ENCODE data around the gene DOK5. TPM values are rescaled to one million over a fixed set of nuclear protein-coding genes. Genes with fewer than 3 reads are reported as not detected.

DOK5 gene
- total RNA-seq, 2 donors from 2014 or later, result 4.6 to 6.7 TPM

- H3K27ac ChIP-seq (ENCODE audit: low read depth, low read length), result no peak overlapping the region
- peaks cover 3% of the 10 kb centered on the region for H3K4me1 ChIP-seq (ENCODE audit: control insufficient read depth, insufficient read depth, low read length)
- Mint-ChIP-seq H3K27me3 (ENCODE audit: insufficient read depth) (no peaks in the 10 kb centered on the region), H3K9me3 (no peaks in the 10 kb centered on the region), H3K36me3 (ENCODE audit: low read depth) (no peaks in the 10 kb centered on the region), H3K4me1 (peaks cover 5% of the 10 kb centered on the region), H3K4me3 (no peak overlapping the region), H3K27ac (no peak overlapping the region)
- TF ChIP-seq, protein P1, sequence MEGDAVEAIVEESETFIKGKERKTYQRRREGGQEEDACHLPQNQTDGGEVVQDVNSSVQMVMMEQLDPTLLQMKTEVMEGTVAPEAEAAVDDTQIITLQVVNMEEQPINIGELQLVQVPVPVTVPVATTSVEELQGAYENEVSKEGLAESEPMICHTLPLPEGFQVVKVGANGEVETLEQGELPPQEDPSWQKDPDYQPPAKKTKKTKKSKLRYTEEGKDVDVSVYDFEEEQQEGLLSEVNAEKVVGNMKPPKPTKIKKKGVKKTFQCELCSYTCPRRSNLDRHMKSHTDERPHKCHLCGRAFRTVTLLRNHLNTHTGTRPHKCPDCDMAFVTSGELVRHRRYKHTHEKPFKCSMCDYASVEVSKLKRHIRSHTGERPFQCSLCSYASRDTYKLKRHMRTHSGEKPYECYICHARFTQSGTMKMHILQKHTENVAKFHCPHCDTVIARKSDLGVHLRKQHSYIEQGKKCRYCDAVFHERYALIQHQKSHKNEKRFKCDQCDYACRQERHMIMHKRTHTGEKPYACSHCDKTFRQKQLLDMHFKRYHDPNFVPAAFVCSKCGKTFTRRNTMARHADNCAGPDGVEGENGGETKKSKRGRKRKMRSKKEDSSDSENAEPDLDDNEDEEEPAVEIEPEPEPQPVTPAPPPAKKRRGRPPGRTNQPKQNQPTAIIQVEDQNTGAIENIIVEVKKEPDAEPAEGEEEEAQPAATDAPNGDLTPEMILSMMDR (conservative IDR thresholded peaks at IDR 0.05), result no peak
- 87 to 89% methylated on average over 5 to 9 of the region's 9 CpGs for WGBS, 2 experiments (ENCODE audit: insufficient coverage in 1 of 2, insufficient read length in 1 of 2)
- no peaks in the 10 kb centered on the region for H3K9me3 ChIP-seq (ENCODE audit: control insufficient read depth, low read length)
- H3K27me3 ChIP-seq (ENCODE audit: control insufficient read depth, insufficient read depth, low read length, poor library complexity, severe bottlenecking), result no peaks in the 10 kb centered on the region
- DNase-seq, result no peak
- H3K36me3 ChIP-seq (ENCODE audit: control insufficient read depth, insufficient read depth, low read length), result no peaks in the 10 kb centered on the region
- no peak overlapping the region for H3K9ac ChIP-seq (ENCODE audit: extremely low read depth, low read length, poor library complexity, severe bottlenecking)
- no peak overlapping the region for H3K4me3 ChIP-seq (ENCODE audit: low read length)
Measured at GRCh38 chr20:54648421-54649142, 173.2 kb downstream of the DOK5 start.

- no peak overlapping the region for H3K4me3 ChIP-seq (ENCODE audit: low read length)
- TF ChIP-seq, protein P1 (conservative IDR thresholded peaks at IDR 0.05), result peak; percentile 88
- no peaks in the 10 kb centered on the region for H3K27me3 ChIP-seq (ENCODE audit: control insufficient read depth, insufficient read depth, low read length, poor library complexity, severe bottlenecking)
- Mint-ChIP-seq H3K27ac (no peak overlapping the region), H3K9me3 (no peaks in the 10 kb centered on the region), H3K27me3 (ENCODE audit: insufficient read depth) (no peaks in the 10 kb centered on the region), H3K4me3 (no peak overlapping the region), H3K4me1 (peaks cover 5% of the 10 kb centered on the region), H3K36me3 (ENCODE audit: low read depth) (no peaks in the 10 kb centered on the region)
- H3K9ac ChIP-seq (ENCODE audit: extremely low read depth, low read length, poor library complexity, severe bottlenecking), result no peak overlapping the region
- H3K36me3 ChIP-seq (ENCODE audit: control insufficient read depth, insufficient read depth, low read length), result no peaks in the 10 kb centered on the region
- DNase-seq, result peak; percentile 95
- 17 to 23% methylated on average over 7 to 8 of the region's 8 CpGs for WGBS, 2 experiments (ENCODE audit: insufficient coverage in 1 of 2, insufficient read length in 1 of 2)
- no peaks in the 10 kb centered on the region for H3K9me3 ChIP-seq (ENCODE audit: control insufficient read depth, low read length)
- H3K4me1 ChIP-seq (ENCODE audit: control insufficient read depth, insufficient read depth, low read length), result peaks cover 3% of the 10 kb centered on the region
- H3K27ac ChIP-seq (ENCODE audit: low read depth, low read length), result no peak overlapping the region
Measured at GRCh38 chr20:54649511-54649962, 174.1 kb downstream of the DOK5 start.

- no peak overlapping the region for H3K4me3 Mint-ChIP-seq
- TF ChIP-seq, protein P1 (conservative IDR thresholded peaks at IDR 0.05), result no peak
- H3K9ac ChIP-seq (ENCODE audit: extremely low read depth, low read length, poor library complexity, severe bottlenecking), result no peak overlapping the region
- no peaks in the 10 kb centered on the region for H3K9me3 Mint-ChIP-seq
- no peaks in the 10 kb centered on the region for H3K9me3 ChIP-seq (ENCODE audit: control insufficient read depth, low read length)
- WGBS, 2 experiments (ENCODE audit: insufficient coverage in 1 of 2, insufficient read length in 1 of 2), result 65 to 66% methylated on average over 2 to 4 of the region's 4 CpGs
- DNase-seq, result no peak
- H3K36me3 ChIP-seq (ENCODE audit: control insufficient read depth, insufficient read depth, low read length), result no peaks in the 10 kb centered on the region
- no peaks in the 10 kb centered on the region for H3K27me3 ChIP-seq (ENCODE audit: control insufficient read depth, insufficient read depth, low read length, poor library complexity, severe bottlenecking)
- H3K4me1 ChIP-seq (ENCODE audit: control insufficient read depth, insufficient read depth, low read length), result peaks cover 3% of the 10 kb centered on the region
- H3K36me3 Mint-ChIP-seq (ENCODE audit: low read depth), result no peaks in the 10 kb centered on the region
- peaks cover 5% of the 10 kb centered on the region for H3K4me1 Mint-ChIP-seq
- no peaks in the 10 kb centered on the region for H3K27me3 Mint-ChIP-seq (ENCODE audit: insufficient read depth)
- H3K27ac Mint-ChIP-seq, result no peak overlapping the region
- H3K27ac ChIP-seq (ENCODE audit: low read depth, low read length), result no peak overlapping the region
- H3K4me3 ChIP-seq (ENCODE audit: low read length), result no peak overlapping the region
Measured at GRCh38 chr20:54650052-54650719, 174.8 kb downstream of the DOK5 start.

Data from endodermal cell (in vitro differentiated cells).